B cell (primary cell): Measurements from ENCODE around the gene RSU1. TPM values are rescaled to one million over a fixed set of nuclear protein-coding genes. Genes with fewer than 3 reads are reported as not detected.

Source experiments
- ATAC-seq: fragments of 200-7000 bp; cut with Tn5 transposase; one replicate; pipeline ENCODE4 v1.10.0; 2021; ENCODE audit warnings: low read depth, mild to moderate bottlenecking, moderate number of reproducible peaks, moderate library complexity
- CTCF ChIA-PET: fragments of 350-600 bp; sonication (Branson Sonifier 250); formaldehyde crosslinking; loops from one replicate; lab custom pipeline; 2021; ENCODE audit warnings: antibody characterized with exemption, inconsistent platforms; lab: Charles Lee
- POLR2A ChIA-PET: fragments of 350-600 bp; sonication (Branson Sonifier 250); formaldehyde crosslinking; loops from one replicate; lab custom pipeline; 2021; ENCODE audit warnings: antibody characterized with exemption; lab: Charles Lee
- DNase-seq: peaks from one replicate; pipeline ENCODE4 v3.0.0; 2013
- H2AFZ ChIP-seq: 2 replicates; pipeline ENCODE4 v1.6.1; 2012; ENCODE audit warnings: mild to moderate bottlenecking, low read depth, low read length; ENCODE audit not compliant: insufficient read depth, poor library complexity, severe bottlenecking
- H3K27ac ChIP-seq, 2 donors: 1 replicate in 1 of 2; 2 replicates in 1 of 2; pipeline ENCODE4 v1.5.1; 2012 to 2013; ENCODE audit warnings: low read length in 2 of 2, mild to moderate bottlenecking in 2 of 2, moderate library complexity in 1 of 2
- H3K27me3 ChIP-seq, 4 experiments: fragments of 200-600 bp in 1 of 4; sonication (generic) in 1 of 4; replicated peaks in 1 of 4; 1 replicate in 2 of 4; 2 replicates in 2 of 4; pipeline versions ENCODE4 v1.6.1 to v1.7.0; 2013 to 2016; ENCODE audit warnings: low read length in 3 of 4, mild to moderate bottlenecking in 2 of 4, mixed read lengths in 1 of 4, moderate library complexity in 1 of 4; ENCODE audit not compliant: insufficient read depth in 4 of 4, control insufficient read depth in 3 of 4; ENCODE audit errors: control extremely low read depth in 1 of 4
- H3K36me3 ChIP-seq, 2 experiments: replicated peaks in 1 of 2; 1 replicate in 1 of 2; 2 replicates in 1 of 2; pipeline versions ENCODE4 v1.6.1 to v1.7.1; 2013; ENCODE audit warnings: low read length in 1 of 2; ENCODE audit not compliant: insufficient read depth in 2 of 2, control insufficient read depth in 1 of 2; ENCODE audit errors: control extremely low read depth in 1 of 2, extremely low read depth in 1 of 2
- H3K4me1 ChIP-seq, 2 donors: fragments of 200-600 bp in 1 of 2; sonication (generic) in 1 of 2; 1 replicate in 1 of 2; 2 replicates in 1 of 2; pipeline versions ENCODE4 v1.5.1 to v1.6.1; 2013 to 2017; ENCODE audit warnings: low read length in 2 of 2; ENCODE audit not compliant: control insufficient read depth in 2 of 2, insufficient read depth in 2 of 2
- H3K4me2 ChIP-seq: replicated peaks from 2 replicates; pipeline ENCODE3; 2012; ENCODE audit warnings: mild to moderate bottlenecking, low read depth, low read length; ENCODE audit not compliant: poor library complexity, severe bottlenecking
- H3K4me3 ChIP-seq, 5 experiments: fragments of 200-600 bp in 1 of 5; sonication (generic) in 1 of 5; 1 replicate in 3 of 5; 2 replicates in 2 of 5; pipeline versions ENCODE4 v1.5.1 to v1.7.0; 2011 to 2016; ENCODE audit warnings: low read length in 4 of 5, mild to moderate bottlenecking in 4 of 5, low read depth in 2 of 5, control low read depth in 1 of 5, moderate library complexity in 1 of 5; ENCODE audit not compliant: insufficient read depth in 1 of 5; ENCODE audit errors: control extremely low read depth in 1 of 5, extremely low read depth in 1 of 5
- H3K79me2 ChIP-seq: fragments of 200-600 bp; sonication (generic); one replicate; pipeline ENCODE4 v1.6.0; 2016; ENCODE audit warnings: low read length; ENCODE audit not compliant: control insufficient read depth, insufficient read depth
- H3K9ac ChIP-seq: fragments of 200-600 bp; sonication (generic); 2 replicates; pipeline ENCODE4 v1.6.1; 2017; ENCODE audit warnings: mild to moderate bottlenecking, low read length, moderate library complexity
- H3K9me3 ChIP-seq, 3 donors: one replicate each; pipeline versions ENCODE4 v1.6.1 to v1.7.1; 2013; ENCODE audit warnings: low read length in 2 of 3; ENCODE audit not compliant: control insufficient read depth in 2 of 3, insufficient read depth in 1 of 3; ENCODE audit errors: control extremely low read depth in 1 of 3
- H4K20me1 ChIP-seq: 2 replicates; pipeline ENCODE4 v1.6.0; 2012; ENCODE audit warnings: mild to moderate bottlenecking, low read length; ENCODE audit not compliant: insufficient read depth, control insufficient read depth, poor library complexity, severe bottlenecking
- H3K27ac Mint-ChIP-seq: one replicate; pipeline ENCODE4 v1.8.0; 2021; ENCODE audit warnings: mixed read lengths
- H3K27me3 Mint-ChIP-seq: one replicate; pipeline ENCODE4 v1.8.0; 2021; ENCODE audit warnings: mixed read lengths
- H3K4me1 Mint-ChIP-seq: one replicate; pipeline ENCODE4 v1.8.0; 2021; ENCODE audit warnings: mixed read lengths
- H3K4me3 Mint-ChIP-seq: one replicate; pipeline ENCODE4 v1.8.0; 2021; ENCODE audit warnings: mixed read lengths
- H3K9me3 Mint-ChIP-seq: one replicate; pipeline ENCODE4 v1.8.0; 2022; ENCODE audit warnings: mixed read lengths; ENCODE audit not compliant: insufficient read depth
- CTCF ChIP-seq: fragments of 200-600 bp; IDR thresholded peaks from one replicate; pipeline ENCODE4 v1.8.0; 2022; ENCODE audit warnings: antibody characterized with exemption, mild to moderate bottlenecking
- EZH2 ChIP-seq: IDR thresholded peaks from 2 replicates; pipeline ENCODE4 v1.6.1; 2012; ENCODE audit warnings: borderline replicate concordance, low read depth, mild to moderate bottlenecking, moderate library complexity, low read length; ENCODE audit not compliant: insufficient read depth, poor library complexity, severe bottlenecking
- WGBS: methylation state at CpG from one replicate; pipeline ENCODE4 v1.1.5; 2013; ENCODE audit warnings: missing lambda C conversion rate; ENCODE audit not compliant: insufficient coverage; 5-methylcytosine and 5-hydroxymethylcytosine counted together
- intact Hi-C: fragments of 100-400 bp; cut with micrococcal nuclease; formaldehyde crosslinking; loops from one replicate; pipeline ENCODE4 v1.10.0; 2022
- polyA plus RNA-seq: library from polyadenylated mRNA; depleted of rRNA; stranded (reverse); fragments of >200 nt; gene quantifications from 2 replicates; pipeline ENCODE4 v1.2.3, GENCODE V29; 2012
- total RNA-seq, 2 donors: library from RNA; stranded (reverse); fragments of 120-200 nt in 1 of 2; gene quantifications; 1 replicate in 1 of 2; 2 replicates in 1 of 2; pipeline versions ENCODE4 v1.2.3 to v1.2.4, GENCODE V29; 2013 to 2022

RSU1 gene
- total and polyA plus RNA-seq, 2 donors (not counting 1 experiment from before 2014, with no cell fraction given) = 33.4 to 41.1 TPM

DNA sequence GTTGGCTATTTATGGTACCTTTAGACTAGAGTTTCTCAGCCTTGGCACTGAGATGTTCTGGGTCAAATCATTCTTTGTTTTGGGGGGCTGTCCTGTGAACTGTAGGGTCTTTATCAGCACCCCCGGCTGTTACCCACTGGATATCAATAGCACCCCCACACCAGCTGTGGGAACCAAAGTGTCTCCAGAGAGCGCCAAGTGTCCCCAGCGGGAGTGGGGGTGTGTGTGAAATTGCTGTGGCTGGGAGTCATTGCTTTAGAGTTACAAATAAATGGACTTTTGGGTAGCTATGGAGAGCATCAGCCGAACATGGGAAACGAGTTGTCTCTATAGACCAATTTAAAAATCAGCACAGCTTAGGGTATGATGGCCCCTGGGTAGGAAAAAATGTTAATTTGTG is 184.2 kb downstream of the RSU1 start:
- no peaks in the 10 kb centered on the region for H3K9me3 ChIP-seq
- no peaks in the 10 kb centered on the region for H3K27me3 ChIP-seq
- H3K36me3 ChIP-seq = peaks cover 0 to 3% of the 10 kb centered on the region in 2 experiments
- no peaks in the 10 kb centered on the region for H4K20me1 ChIP-seq
- Mint-ChIP-seq H3K27ac (no peak overlapping the region), H3K4me1 (no peaks in the 10 kb centered on the region), H3K9me3 (no peaks in the 10 kb centered on the region), H3K27me3 (no peaks in the 10 kb centered on the region), H3K4me3 (no peak overlapping the region)
- no peak overlapping the region for H3K9ac ChIP-seq
- POLR2A ChIA-PET = no interaction called here
- no peak overlapping the region for H3K4me3 ChIP-seq
- no peak overlapping the region for H3K27ac ChIP-seq
- no peaks in the 10 kb centered on the region for H3K79me2 ChIP-seq
- no peak overlapping the region for H2AFZ ChIP-seq
- no peak for TF ChIP-seq EZH2
- no peak for TF ChIP-seq CTCF
- no peak for ATAC-seq
- no peak overlapping the region for H3K4me2 ChIP-seq
- no peaks in the 10 kb centered on the region for H3K4me1 ChIP-seq
- intact Hi-C loops = no loop called here
- CTCF ChIA-PET = no interaction called here
- WGBS = 93% methylated on average over 3 of the region's 5 CpGs
- no peak for DNase-seq

DNA sequence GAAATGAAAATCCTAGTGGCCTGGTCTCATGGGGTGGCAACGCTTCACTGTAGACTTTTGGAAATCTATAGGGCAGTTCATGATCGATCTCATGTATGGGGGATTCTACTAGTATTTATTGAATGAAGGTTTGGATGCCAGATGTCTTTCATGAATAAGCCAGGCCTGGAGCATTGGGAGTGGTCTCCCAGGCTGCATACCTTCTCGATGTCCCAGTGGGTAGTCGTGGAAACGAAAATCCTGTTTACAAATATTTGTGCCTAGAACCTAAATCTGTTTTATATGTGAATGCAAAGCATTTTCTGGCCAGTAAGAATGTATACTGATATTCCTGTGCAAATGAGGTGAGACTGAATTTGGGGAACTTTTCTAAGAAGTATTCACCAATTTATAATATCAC is 190.5 kb downstream of the RSU1 start:
- Histone ChIP-seq H4K20me1 (no peaks in the 10 kb centered on the region), H3K4me3 (no peak overlapping the region), H3K36me3 (no peaks in the 10 kb centered on the region), H3K4me2 (no peak overlapping the region), H3K9ac (no peak overlapping the region), H3K27ac (no peak overlapping the region), H3K9me3 (no peaks in the 10 kb centered on the region), H3K4me1 (no peaks in the 10 kb centered on the region), H3K27me3 (no peaks in the 10 kb centered on the region), H2AFZ (no peak overlapping the region), H3K79me2 (no peaks in the 10 kb centered on the region)
- ChIA-PET POLR2A (no interaction called here), CTCF (no interaction called here)
- DNase-seq = no peak
- Mint-ChIP-seq H3K9me3 (peaks cover 3% of the 10 kb centered on the region), H3K4me1 (no peaks in the 10 kb centered on the region), H3K4me3 (no peak overlapping the region), H3K27ac (no peak overlapping the region), H3K27me3 (no peaks in the 10 kb centered on the region)
- intact Hi-C loops = no loop called here
- no peak for ATAC-seq
- 85% methylated on average over 3 of the region's 5 CpGs for WGBS
- TF ChIP-seq EZH2 (no peak), CTCF (no peak)
